ENCODE data around the gene FAAP20.

The FAAP20 gene

DNA sequence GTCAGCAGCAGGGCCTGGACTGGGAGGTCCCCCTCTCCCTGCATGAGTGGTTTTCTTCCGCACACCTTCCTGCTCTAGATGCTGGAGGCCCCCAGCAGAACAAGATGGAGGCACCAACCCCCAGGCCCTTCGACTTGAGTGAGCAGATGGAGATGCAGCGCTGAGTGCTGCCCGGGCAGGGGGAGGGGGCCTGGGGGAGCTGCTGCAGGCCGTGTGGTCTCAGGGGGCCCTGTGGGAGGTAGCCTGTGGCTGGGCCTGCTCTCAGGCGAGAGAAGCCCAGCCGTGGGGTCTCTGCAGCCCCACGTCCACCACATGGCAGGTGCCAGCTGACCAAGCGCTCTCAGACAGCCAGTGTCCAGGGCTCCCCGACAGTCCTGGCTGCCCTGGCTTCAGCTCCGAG is 1.2 kb upstream of the FAAP20 start:
- H3K4me2 ChIP-seq (ENCODE audit: low read length), result no peak overlapping the region
- peak overlapping the region; percentile 35 for H4K12ac ChIP-seq (ENCODE audit: low read depth, low read length)
- H3K23ac ChIP-seq (ENCODE audit: low read length), result no peak overlapping the region
- H3K4me1 ChIP-seq (ENCODE audit: control insufficient read depth in 1 of 2, insufficient read depth in 2 of 2, low read length in 2 of 2), result peaks cover 21 to 26% of the 10 kb centered on the region in 2 experiments
- H3K4ac ChIP-seq (ENCODE audit: low read depth, low read length), result no peak overlapping the region
- H4K91ac ChIP-seq (ENCODE audit: low read depth, low read length), result peak overlapping the region; percentile 87
- H3K79me1 ChIP-seq (ENCODE audit: low read length), result peaks cover 15% of the 10 kb centered on the region
- H3K36me3 ChIP-seq (ENCODE audit: control insufficient read depth in 1 of 2, insufficient read depth in 2 of 2, low read length in 2 of 2), result peaks cover 0 to 6% of the 10 kb centered on the region in 2 experiments
- H3K4me3 ChIP-seq (ENCODE audit: low read depth, low read length), result no peak overlapping the region
- H3K27me3 ChIP-seq (ENCODE audit: insufficient read depth, low read length), result no peaks in the 10 kb centered on the region
- H3K9me3 ChIP-seq (ENCODE audit: insufficient read depth, low read depth, low read length), result no peaks in the 10 kb centered on the region
- H3K18ac ChIP-seq (ENCODE audit: low read length), result no peak overlapping the region
- H2AFZ ChIP-seq (ENCODE audit: insufficient read depth, low read length, poor library complexity), result no peak overlapping the region
- no peak overlapping the region for H3K14ac ChIP-seq (ENCODE audit: low read length)
- no peak overlapping the region for H2BK120ac ChIP-seq (ENCODE audit: insufficient read depth, low read length, poor library complexity)
- H2BK5ac ChIP-seq (ENCODE audit: low read depth, low read length, poor library complexity), result no peak overlapping the region
- H2AK5ac ChIP-seq (ENCODE audit: low read length), result no peak overlapping the region
- DNase-seq, result no peak
- H3K9ac ChIP-seq (ENCODE audit: low read length), result no peak overlapping the region
- peak overlapping the region; percentile 88 for H4K8ac ChIP-seq (ENCODE audit: low read depth, low read length)
- no peak overlapping the region for H2BK12ac ChIP-seq (ENCODE audit: low read length)
- WGBS (ENCODE audit: extremely low coverage, insufficient coverage, insufficient read length), result no CpG with 5 or more reads among the region's 11 CpGs
- H3K79me2 ChIP-seq (ENCODE audit: control insufficient read depth, insufficient read depth, low read length, poor library complexity), result peaks cover 3% of the 10 kb centered on the region
- no peak overlapping the region for H3K27ac ChIP-seq (ENCODE audit: low read depth, low read length)

DNA sequence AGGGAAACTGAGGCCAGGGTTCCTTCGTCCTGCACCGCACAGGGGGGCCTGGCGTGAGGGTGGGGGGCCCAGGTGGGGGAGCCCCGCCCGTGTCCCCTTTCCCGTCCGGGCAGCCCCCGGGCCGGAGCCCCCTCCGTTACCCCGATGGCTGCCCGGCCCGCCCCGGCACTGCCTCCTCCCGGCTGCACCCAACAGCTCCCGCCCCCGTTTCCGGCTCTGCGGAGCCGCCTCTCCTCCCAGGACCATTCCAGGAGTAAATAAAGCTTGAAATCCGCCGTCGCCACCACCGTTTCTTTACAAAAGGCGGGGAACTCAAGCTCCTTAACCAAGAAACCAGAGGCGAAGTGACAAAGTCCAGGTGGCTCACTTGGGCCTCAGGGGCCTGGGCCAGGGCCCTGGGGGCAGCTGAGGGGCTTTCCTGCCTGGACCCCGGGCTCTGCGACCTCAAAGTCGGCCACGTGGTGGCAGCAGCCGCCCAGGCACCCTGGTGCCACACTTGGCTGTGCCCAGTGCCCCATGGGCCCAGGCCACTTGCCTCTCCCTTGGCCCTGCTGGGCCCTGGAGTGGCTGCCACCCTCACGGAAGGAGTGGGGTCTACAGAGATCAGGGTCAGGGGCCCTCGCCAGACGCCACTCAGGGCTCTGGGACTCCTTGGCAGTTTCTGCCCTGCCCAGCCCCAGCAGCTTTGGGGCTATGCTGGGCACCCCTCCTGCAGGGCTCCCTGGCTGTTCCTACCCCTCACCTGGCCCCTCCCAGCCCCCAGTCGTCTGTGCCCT is 514 bp upstream of the FAAP20 start:
- Histone ChIP-seq H3K4ac (ENCODE audit: low read depth, low read length) (peak overlapping the region; percentile 16), H3K4me1 (ENCODE audit: control insufficient read depth in 1 of 2, insufficient read depth in 2 of 2, low read length in 2 of 2) (peaks cover 26 to 33% of the 10 kb centered on the region in 2 experiments), H2BK12ac (ENCODE audit: low read length) (no peak overlapping the region), H3K79me2 (ENCODE audit: control insufficient read depth, insufficient read depth, low read length, poor library complexity) (peaks cover 3% of the 10 kb centered on the region), H3K27ac (ENCODE audit: low read depth, low read length) (peak overlapping the region; percentile 88), H3K9me3 (ENCODE audit: insufficient read depth, low read depth, low read length) (peaks cover 3% of the 10 kb centered on the region), H3K27me3 (ENCODE audit: insufficient read depth, low read length) (no peaks in the 10 kb centered on the region), H2AFZ (ENCODE audit: insufficient read depth, low read length, poor library complexity) (peak overlapping the region; percentile 0), H4K91ac (ENCODE audit: low read depth, low read length) (peak overlapping the region; percentile 87), H2BK5ac (ENCODE audit: low read depth, low read length, poor library complexity) (peak overlapping the region; percentile 32), H3K23ac (ENCODE audit: low read length) (no peak overlapping the region), H2BK120ac (ENCODE audit: insufficient read depth, low read length, poor library complexity) (peak overlapping the region; percentile 70), H3K4me3 (ENCODE audit: low read depth, low read length) (peak overlapping the region; percentile 70), H3K18ac (ENCODE audit: low read length) (peak overlapping the region; percentile 58), H3K36me3 (ENCODE audit: control insufficient read depth in 1 of 2, insufficient read depth in 2 of 2, low read length in 2 of 2) (peaks cover 2 to 9% of the 10 kb centered on the region in 2 experiments), H3K79me1 (ENCODE audit: low read length) (peaks cover 18% of the 10 kb centered on the region), H3K9ac (ENCODE audit: low read length) (peak overlapping the region; percentile 54), H2AK5ac (ENCODE audit: low read length) (peak overlapping the region; percentile 78), H3K4me2 (ENCODE audit: low read length) (peak overlapping the region; percentile 81), H4K12ac (ENCODE audit: low read depth, low read length) (peak overlapping the region; percentile 76), H4K8ac (ENCODE audit: low read depth, low read length) (peak overlapping the region; percentile 88), H3K14ac (ENCODE audit: low read length) (peak overlapping the region; percentile 48)
- WGBS (ENCODE audit: extremely low coverage, insufficient coverage, insufficient read length), result no CpG with 5 or more reads among the region's 35 CpGs
- peak; percentile 81 to 87 for DNase-seq

DNA sequence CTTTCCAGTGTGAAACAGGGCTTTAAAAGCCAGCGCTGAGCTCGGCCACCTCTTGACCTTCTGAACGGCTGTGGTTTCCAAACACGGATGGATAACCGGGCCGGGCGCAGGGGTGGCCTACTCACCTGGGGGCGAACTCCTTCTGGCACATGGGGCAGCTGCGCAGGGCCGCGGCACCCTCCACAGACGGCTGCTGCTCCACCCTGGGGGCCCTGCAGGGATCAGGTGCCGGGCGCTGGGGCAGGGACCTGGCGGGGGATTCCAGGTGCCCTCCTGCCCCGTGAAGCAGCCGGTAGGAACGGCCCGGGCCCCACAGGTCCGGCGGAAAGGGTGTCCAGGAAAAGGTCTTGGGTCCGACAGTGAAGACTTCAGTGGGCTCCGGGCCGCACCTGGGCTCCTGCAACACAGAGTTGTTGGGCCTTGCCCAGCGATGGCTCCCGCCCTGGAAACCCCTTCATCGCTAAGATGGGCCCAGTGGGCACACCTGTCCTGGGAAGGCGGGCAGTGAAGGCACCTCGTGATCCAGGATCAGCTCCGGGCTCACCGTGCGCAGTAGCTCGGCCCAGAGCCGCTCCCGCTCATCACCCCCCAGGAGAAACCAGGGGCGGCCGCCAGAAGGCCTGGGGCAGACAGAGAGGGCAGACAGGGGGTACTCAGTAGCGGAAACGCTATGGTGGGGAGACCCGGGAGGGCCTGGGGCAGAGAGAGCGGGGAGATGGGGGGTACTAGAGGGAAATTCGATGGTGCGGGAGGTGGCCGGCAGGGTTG is 874 bp downstream of the FAAP20 start:
- no peaks in the 10 kb centered on the region for H3K27me3 ChIP-seq (ENCODE audit: insufficient read depth, low read length)
- peak overlapping the region; percentile 74 for H4K91ac ChIP-seq (ENCODE audit: low read depth, low read length)
- no peak overlapping the region for H3K23ac ChIP-seq (ENCODE audit: low read length)
- H3K4ac ChIP-seq (ENCODE audit: low read depth, low read length), result peak overlapping the region; percentile 41
- H3K36me3 ChIP-seq (ENCODE audit: control insufficient read depth in 1 of 2, insufficient read depth in 2 of 2, low read length in 2 of 2), result peaks cover 4 to 9% of the 10 kb centered on the region in 2 experiments
- H3K4me2 ChIP-seq (ENCODE audit: low read length), result peak overlapping the region; percentile 61
- H3K79me1 ChIP-seq (ENCODE audit: low read length), result peaks cover 21% of the 10 kb centered on the region
- peak overlapping the region; percentile 85 for H2AK5ac ChIP-seq (ENCODE audit: low read length)
- DNase-seq, result peak in 1 of 2 donors; percentile 31
- H3K18ac ChIP-seq (ENCODE audit: low read length), result peak overlapping the region; percentile 60
- peak overlapping the region; percentile 24 for H3K9ac ChIP-seq (ENCODE audit: low read length)
- H2BK12ac ChIP-seq (ENCODE audit: low read length), result peak overlapping the region; percentile 29
- H3K79me2 ChIP-seq (ENCODE audit: control insufficient read depth, insufficient read depth, low read length, poor library complexity), result peaks cover 9% of the 10 kb centered on the region
- peak overlapping the region; percentile 1 for H2BK5ac ChIP-seq (ENCODE audit: low read depth, low read length, poor library complexity)
- peak overlapping the region; percentile 72 for H4K8ac ChIP-seq (ENCODE audit: low read depth, low read length)
- H3K9me3 ChIP-seq (ENCODE audit: insufficient read depth, low read depth, low read length), result peaks cover 3% of the 10 kb centered on the region
- peaks cover 29 to 37% of the 10 kb centered on the region in 2 experiments for H3K4me1 ChIP-seq (ENCODE audit: control insufficient read depth in 1 of 2, insufficient read depth in 2 of 2, low read length in 2 of 2)
- peak overlapping the region; percentile 68 for H3K4me3 ChIP-seq (ENCODE audit: low read depth, low read length)
- no peak overlapping the region for H3K27ac ChIP-seq (ENCODE audit: low read depth, low read length)
- peak overlapping the region; percentile 58 for H4K12ac ChIP-seq (ENCODE audit: low read depth, low read length)
- H2AFZ ChIP-seq (ENCODE audit: insufficient read depth, low read length, poor library complexity), result no peak overlapping the region
- no CpG with 5 or more reads among the region's 44 CpGs for WGBS (ENCODE audit: extremely low coverage, insufficient coverage, insufficient read length)
- peak overlapping the region; percentile 70 for H3K14ac ChIP-seq (ENCODE audit: low read length)
- peak overlapping the region; percentile 13 for H2BK120ac ChIP-seq (ENCODE audit: insufficient read depth, low read length, poor library complexity)

DNA sequence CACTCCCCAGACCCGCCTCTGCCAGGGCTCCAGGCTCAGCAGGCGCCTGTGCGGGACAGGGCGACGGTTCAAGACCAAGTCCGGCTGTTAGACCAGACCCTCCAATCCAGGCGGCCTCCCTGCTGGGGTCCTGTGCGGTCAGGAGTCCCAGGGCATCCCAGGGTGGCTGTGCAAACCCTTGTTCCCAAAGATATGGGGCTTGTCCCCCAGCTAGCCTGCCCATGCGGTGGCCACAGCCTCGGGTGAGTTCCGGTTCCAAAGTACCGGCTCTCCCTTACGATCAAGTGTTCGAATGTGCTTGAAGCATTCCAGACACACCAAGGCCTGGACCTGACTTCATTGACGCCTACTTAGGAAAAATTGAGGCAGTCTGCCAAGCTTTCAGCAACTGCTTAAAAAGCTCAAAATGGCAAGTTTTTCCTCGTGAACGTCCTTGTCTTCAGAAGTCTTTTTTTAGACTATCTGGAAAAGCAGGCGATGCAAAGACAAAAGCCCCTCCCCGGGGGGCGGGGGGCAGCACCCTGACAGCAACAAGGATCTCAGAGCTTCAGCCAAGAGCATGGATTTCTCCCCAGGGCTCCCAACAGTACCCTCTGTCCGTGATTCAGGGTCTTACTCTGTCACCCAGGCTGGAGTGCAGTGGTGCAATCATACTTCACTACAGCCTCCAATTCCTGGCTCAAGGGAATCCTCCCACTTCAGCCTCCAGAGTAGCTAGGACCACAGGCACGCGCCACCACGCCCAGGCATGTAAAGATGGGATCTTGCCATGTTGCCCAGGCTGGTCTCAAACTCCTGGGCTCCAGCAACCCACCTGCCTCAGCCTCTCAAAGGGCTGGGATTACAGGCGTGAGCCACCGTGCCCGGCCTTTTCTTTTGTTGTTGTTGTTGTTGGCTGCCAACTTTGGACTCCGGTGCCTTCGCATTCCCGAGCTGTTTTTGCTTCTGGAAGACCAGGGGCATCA is 2.3 kb downstream of the FAAP20 start:
- H3K18ac ChIP-seq (ENCODE audit: low read length), result no peak overlapping the region
- H2AFZ ChIP-seq (ENCODE audit: insufficient read depth, low read length, poor library complexity), result no peak overlapping the region
- peaks cover 21% of the 10 kb centered on the region for H3K79me1 ChIP-seq (ENCODE audit: low read length)
- H3K23ac ChIP-seq (ENCODE audit: low read length), result no peak overlapping the region
- peaks cover 6 to 11% of the 10 kb centered on the region in 2 experiments for H3K36me3 ChIP-seq (ENCODE audit: control insufficient read depth in 1 of 2, insufficient read depth in 2 of 2, low read length in 2 of 2)
- no peak overlapping the region for H3K4me3 ChIP-seq (ENCODE audit: low read depth, low read length)
- H4K8ac ChIP-seq (ENCODE audit: low read depth, low read length), result no peak overlapping the region
- H2BK5ac ChIP-seq (ENCODE audit: low read depth, low read length, poor library complexity), result no peak overlapping the region
- H3K9ac ChIP-seq (ENCODE audit: low read length), result no peak overlapping the region
- H3K9me3 ChIP-seq (ENCODE audit: insufficient read depth, low read depth, low read length), result peaks cover 3% of the 10 kb centered on the region
- H3K27me3 ChIP-seq (ENCODE audit: insufficient read depth, low read length), result no peaks in the 10 kb centered on the region
- no peak overlapping the region for H2BK120ac ChIP-seq (ENCODE audit: insufficient read depth, low read length, poor library complexity)
- no peak overlapping the region for H3K14ac ChIP-seq (ENCODE audit: low read length)
- peaks cover 9% of the 10 kb centered on the region for H3K79me2 ChIP-seq (ENCODE audit: control insufficient read depth, insufficient read depth, low read length, poor library complexity)
- H3K4me1 ChIP-seq (ENCODE audit: control insufficient read depth in 1 of 2, insufficient read depth in 2 of 2, low read length in 2 of 2), result peaks cover 29 to 37% of the 10 kb centered on the region in 2 experiments
- no peak overlapping the region for H2AK5ac ChIP-seq (ENCODE audit: low read length)
- H3K4me2 ChIP-seq (ENCODE audit: low read length), result no peak overlapping the region
- H4K91ac ChIP-seq (ENCODE audit: low read depth, low read length), result no peak overlapping the region
- DNase-seq, result peak in 1 of 2 donors; percentile 19
- no CpG with 5 or more reads among the region's 30 CpGs for WGBS (ENCODE audit: extremely low coverage, insufficient coverage, insufficient read length)
- H2BK12ac ChIP-seq (ENCODE audit: low read length), result no peak overlapping the region
- H3K27ac ChIP-seq (ENCODE audit: low read depth, low read length), result no peak overlapping the region
- peak overlapping the region; percentile 29 for H3K4ac ChIP-seq (ENCODE audit: low read depth, low read length)
- no peak overlapping the region for H4K12ac ChIP-seq (ENCODE audit: low read depth, low read length)
